Prostate gland (tissue), 2 donors: ENCODE results near the gene CHST15.

Experiments
- POLR2A ChIP-seq: fragments of 450-650 bp; IDR thresholded peaks from one replicate; pipeline ENCODE4 v1.6.1; 2016; ENCODE audit warnings: antibody characterized with exemption, mild to moderate bottlenecking
- POLR2AphosphoS5 ChIP-seq: sonication (generic); formaldehyde crosslinking; IDR thresholded peaks from one replicate; pipeline ENCODE4 v1.6.1; 2017; ENCODE audit warnings: antibody characterized with exemption
- TF ChIP-seq, protein P1 (sequence below), 4 experiments: fragments of 200-600 bp in 2 of 4; fragments of 450-650 bp in 2 of 4; sonication (generic) in 2 of 4; IDR thresholded peaks; 1 replicate in 3 of 4; 2 replicates in 1 of 4; pipeline ENCODE4 v1.5.1; 2016 to 2019; ENCODE audit warnings: antibody characterized with exemption in 4 of 4, mild to moderate bottlenecking in 2 of 4, moderate library complexity in 2 of 4

DNA sequence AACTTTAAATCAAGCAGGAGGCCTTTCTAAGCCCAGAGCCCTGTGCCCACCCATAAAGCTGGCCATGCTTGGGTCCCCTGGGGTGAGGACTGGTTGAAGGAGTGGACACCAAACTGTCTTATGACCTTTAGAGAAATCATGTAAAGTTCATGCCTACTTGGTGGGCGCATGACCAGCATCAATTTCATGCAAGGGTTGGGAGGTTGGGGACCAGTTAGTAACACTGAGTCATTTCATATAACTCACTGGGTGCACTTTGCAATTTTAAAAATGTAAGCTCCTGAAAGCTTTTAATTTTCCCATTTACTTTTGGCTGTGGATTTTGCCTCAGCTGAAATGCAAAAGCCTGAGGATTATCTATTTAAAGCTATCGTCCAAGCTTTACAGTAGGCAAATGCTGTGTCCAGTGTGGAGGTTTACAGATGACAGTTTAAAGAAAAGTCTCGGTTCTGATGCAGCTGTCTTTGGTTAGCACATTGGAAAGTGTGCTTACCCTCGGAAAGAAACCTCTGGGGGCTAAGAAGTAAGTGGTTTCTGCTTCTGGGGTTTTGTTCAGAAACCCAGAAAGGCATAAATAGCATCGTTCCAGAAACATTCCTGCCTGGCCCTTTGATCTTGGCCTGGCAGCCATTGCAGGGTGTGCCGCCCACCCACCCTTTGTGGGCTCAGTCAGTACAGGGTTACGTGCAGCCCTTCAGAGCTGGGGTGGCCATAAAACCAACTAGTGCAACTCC lies 48.8 kb upstream of the CHST15 start:
- TF ChIP-seq, protein P1, sequence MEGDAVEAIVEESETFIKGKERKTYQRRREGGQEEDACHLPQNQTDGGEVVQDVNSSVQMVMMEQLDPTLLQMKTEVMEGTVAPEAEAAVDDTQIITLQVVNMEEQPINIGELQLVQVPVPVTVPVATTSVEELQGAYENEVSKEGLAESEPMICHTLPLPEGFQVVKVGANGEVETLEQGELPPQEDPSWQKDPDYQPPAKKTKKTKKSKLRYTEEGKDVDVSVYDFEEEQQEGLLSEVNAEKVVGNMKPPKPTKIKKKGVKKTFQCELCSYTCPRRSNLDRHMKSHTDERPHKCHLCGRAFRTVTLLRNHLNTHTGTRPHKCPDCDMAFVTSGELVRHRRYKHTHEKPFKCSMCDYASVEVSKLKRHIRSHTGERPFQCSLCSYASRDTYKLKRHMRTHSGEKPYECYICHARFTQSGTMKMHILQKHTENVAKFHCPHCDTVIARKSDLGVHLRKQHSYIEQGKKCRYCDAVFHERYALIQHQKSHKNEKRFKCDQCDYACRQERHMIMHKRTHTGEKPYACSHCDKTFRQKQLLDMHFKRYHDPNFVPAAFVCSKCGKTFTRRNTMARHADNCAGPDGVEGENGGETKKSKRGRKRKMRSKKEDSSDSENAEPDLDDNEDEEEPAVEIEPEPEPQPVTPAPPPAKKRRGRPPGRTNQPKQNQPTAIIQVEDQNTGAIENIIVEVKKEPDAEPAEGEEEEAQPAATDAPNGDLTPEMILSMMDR (IDR thresholded peaks at IDR 0.05): no peak
- TF ChIP-seq POLR2A (no peak), POLR2AphosphoS5 (no peak)
